H1 (cell line): Measurements from ENCODE around the gene RPL28. TPM values are rescaled to one million over a fixed set of nuclear protein-coding genes. Genes with fewer than 3 reads are reported as not detected.

ENCODE experiments used
- CEBPB ChIP-seq: IDR thresholded peaks from 2 replicates; pipeline ENCODE4 v1.6.1; 2012; ENCODE audit warnings: low read depth, low read length
- EGR1 ChIP-seq: IDR thresholded peaks from 2 replicates; pipeline ENCODE4 v1.6.1; 2011; ENCODE audit warnings: low read depth, low read length, borderline replicate concordance
- EZH2 ChIP-seq: fragments of 200-600 bp; sonication (generic); IDR thresholded peaks from 2 replicates; pipeline ENCODE4 v1.7.1; 2012; ENCODE audit warnings: low read depth, mild to moderate bottlenecking, moderate library complexity, low read length, inconsistent platforms; ENCODE audit not compliant: severe bottlenecking
- JUND ChIP-seq: IDR thresholded peaks from 2 replicates; pipeline ENCODE4 v1.6.1; 2011; ENCODE audit warnings: mild to moderate bottlenecking, improper control_type of control experiment, low read length
- TCF12 ChIP-seq: IDR thresholded peaks from 2 replicates; pipeline ENCODE4 v1.6.1; 2011; ENCODE audit warnings: low read depth, mild to moderate bottlenecking, low read length
- YY1 ChIP-seq: IDR thresholded peaks from 2 replicates; pipeline ENCODE4 v1.6.1; 2011; ENCODE audit warnings: low read depth, mild to moderate bottlenecking, low read length
- ZNF274 ChIP-seq: IDR thresholded peaks from 2 replicates; pipeline ENCODE4 v1.7.0; 2012; ENCODE audit warnings: low read length, borderline replicate concordance; ENCODE audit errors: extremely low read depth
- polyA plus RNA-seq, 7 experiments: library from polyadenylated mRNA; depleted of rRNA in 3 of 7; stranded (reverse) in 5 of 7; unstranded in 2 of 7; fragments of >200 nt in 5 of 7; fragments of 200-250 nt in 2 of 7; gene quantifications; 1 replicate in 5 of 7; 2 replicates in 1 of 7; 4 replicates in 1 of 7; pipeline versions ENCODE4 v1.2.1 to v1.2.3, GENCODE V29; 2011 to 2013; ENCODE audit warnings: missing spikeins in 2 of 7, mixed read lengths in 2 of 7
- total RNA-seq: library from RNA; stranded (reverse); fragmentation: NEBNext Ultra II Directional; extraction: Animal tissue kit (Norgen Biotek cat#: 25700); gene quantifications from 2 replicates; pipeline ENCODE4 v1.2.1, GENCODE V29; 2021
- TF ChIP-seq, protein P1 (sequence below): fragments of 300-600 bp; sonication (generic); IDR thresholded peaks from 2 replicates; pipeline ENCODE4 v1.7.1; 2012; ENCODE audit warnings: low read length, moderate library complexity, mild to moderate bottlenecking, inconsistent platforms; ENCODE audit not compliant: insufficient replicate concordance

RPL28 gene
- total and polyA plus RNA-seq, 2 of the 8 experiments (the other 6 are each of a cell fraction or from before 2014, with no cell fraction given): 2,123 to 8,402 TPM

DNA sequence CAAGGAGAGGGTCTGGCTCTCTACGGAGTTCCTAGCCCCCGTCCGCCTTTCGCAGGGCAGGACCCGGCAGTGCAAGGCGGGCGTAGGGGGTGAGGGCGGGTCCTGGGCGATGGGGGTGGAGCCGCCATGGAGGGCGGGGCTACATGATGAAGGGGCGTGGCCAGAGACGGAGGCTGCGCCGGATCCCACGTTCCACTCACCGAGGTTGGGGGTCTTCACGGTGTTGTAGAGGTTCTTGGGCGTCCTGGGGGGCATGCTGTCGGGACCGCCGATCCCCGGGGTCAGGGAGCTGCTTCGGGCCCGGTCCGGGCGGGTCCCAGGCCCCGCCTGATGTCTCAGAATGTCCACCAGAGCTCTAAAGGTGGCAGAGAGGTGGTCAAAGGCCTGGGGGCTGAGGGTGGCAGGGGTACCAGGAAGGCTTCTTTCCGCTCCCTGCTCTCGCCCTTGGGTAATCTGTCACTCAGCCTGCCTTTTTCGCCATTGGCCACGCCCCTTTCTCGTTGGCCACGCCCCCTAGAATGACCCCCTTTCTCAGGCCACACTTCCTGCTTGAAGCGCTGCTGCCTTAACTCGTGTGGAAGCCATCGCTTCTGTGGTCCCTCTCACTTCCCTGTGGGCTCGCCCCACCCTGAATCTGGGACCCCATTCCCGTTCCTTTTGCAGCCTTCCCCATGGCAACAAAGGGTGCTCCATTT lies 54.8 kb downstream of the RPL28 start (continued):
- TF ChIP-seq EZH2 (no peak), ZNF274 (no peak), EGR1 (no peak), JUND (no peak), TCF12 (no peak), YY1 (no peak), CEBPB (no peak)
- TF ChIP-seq, protein P1, sequence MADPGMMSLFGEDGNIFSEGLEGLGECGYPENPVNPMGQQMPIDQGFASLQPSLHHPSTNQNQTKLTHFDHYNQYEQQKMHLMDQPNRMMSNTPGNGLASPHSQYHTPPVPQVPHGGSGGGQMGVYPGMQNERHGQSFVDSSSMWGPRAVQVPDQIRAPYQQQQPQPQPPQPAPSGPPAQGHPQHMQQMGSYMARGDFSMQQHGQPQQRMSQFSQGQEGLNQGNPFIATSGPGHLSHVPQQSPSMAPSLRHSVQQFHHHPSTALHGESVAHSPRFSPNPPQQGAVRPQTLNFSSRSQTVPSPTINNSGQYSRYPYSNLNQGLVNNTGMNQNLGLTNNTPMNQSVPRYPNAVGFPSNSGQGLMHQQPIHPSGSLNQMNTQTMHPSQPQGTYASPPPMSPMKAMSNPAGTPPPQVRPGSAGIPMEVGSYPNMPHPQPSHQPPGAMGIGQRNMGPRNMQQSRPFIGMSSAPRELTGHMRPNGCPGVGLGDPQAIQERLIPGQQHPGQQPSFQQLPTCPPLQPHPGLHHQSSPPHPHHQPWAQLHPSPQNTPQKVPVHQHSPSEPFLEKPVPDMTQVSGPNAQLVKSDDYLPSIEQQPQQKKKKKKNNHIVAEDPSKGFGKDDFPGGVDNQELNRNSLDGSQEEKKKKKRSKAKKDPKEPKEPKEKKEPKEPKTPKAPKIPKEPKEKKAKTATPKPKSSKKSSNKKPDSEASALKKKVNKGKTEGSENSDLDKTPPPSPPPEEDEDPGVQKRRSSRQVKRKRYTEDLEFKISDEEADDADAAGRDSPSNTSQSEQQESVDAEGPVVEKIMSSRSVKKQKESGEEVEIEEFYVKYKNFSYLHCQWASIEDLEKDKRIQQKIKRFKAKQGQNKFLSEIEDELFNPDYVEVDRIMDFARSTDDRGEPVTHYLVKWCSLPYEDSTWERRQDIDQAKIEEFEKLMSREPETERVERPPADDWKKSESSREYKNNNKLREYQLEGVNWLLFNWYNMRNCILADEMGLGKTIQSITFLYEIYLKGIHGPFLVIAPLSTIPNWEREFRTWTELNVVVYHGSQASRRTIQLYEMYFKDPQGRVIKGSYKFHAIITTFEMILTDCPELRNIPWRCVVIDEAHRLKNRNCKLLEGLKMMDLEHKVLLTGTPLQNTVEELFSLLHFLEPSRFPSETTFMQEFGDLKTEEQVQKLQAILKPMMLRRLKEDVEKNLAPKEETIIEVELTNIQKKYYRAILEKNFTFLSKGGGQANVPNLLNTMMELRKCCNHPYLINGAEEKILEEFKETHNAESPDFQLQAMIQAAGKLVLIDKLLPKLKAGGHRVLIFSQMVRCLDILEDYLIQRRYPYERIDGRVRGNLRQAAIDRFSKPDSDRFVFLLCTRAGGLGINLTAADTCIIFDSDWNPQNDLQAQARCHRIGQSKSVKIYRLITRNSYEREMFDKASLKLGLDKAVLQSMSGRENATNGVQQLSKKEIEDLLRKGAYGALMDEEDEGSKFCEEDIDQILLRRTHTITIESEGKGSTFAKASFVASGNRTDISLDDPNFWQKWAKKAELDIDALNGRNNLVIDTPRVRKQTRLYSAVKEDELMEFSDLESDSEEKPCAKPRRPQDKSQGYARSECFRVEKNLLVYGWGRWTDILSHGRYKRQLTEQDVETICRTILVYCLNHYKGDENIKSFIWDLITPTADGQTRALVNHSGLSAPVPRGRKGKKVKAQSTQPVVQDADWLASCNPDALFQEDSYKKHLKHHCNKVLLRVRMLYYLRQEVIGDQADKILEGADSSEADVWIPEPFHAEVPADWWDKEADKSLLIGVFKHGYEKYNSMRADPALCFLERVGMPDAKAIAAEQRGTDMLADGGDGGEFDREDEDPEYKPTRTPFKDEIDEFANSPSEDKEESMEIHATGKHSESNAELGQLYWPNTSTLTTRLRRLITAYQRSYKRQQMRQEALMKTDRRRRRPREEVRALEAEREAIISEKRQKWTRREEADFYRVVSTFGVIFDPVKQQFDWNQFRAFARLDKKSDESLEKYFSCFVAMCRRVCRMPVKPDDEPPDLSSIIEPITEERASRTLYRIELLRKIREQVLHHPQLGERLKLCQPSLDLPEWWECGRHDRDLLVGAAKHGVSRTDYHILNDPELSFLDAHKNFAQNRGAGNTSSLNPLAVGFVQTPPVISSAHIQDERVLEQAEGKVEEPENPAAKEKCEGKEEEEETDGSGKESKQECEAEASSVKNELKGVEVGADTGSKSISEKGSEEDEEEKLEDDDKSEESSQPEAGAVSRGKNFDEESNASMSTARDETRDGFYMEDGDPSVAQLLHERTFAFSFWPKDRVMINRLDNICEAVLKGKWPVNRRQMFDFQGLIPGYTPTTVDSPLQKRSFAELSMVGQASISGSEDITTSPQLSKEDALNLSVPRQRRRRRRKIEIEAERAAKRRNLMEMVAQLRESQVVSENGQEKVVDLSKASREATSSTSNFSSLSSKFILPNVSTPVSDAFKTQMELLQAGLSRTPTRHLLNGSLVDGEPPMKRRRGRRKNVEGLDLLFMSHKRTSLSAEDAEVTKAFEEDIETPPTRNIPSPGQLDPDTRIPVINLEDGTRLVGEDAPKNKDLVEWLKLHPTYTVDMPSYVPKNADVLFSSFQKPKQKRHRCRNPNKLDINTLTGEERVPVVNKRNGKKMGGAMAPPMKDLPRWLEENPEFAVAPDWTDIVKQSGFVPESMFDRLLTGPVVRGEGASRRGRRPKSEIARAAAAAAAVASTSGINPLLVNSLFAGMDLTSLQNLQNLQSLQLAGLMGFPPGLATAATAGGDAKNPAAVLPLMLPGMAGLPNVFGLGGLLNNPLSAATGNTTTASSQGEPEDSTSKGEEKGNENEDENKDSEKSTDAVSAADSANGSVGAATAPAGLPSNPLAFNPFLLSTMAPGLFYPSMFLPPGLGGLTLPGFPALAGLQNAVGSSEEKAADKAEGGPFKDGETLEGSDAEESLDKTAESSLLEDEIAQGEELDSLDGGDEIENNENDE: no peak
